Activated T-cell treated with anti-CD3 and anti-CD28 coated beads for 1 hour (primary cell): ENCODE data around the gene RAMP1.
"Not testable (repeated sequence)": the region's sequence is repeated elsewhere in the genome, so short reads cannot be mapped to it uniquely, and the experiment has no call there.

Source experiments
- DNase-seq: peaks from one replicate; pipeline ENCODE4 v3.0.0-alpha.2; 2020; ENCODE audit warnings: low read depth

The RAMP1 gene

GRCh38 chr2:237951354-237951753 is 91.9 kb downstream of the RAMP1 start:
- not testable (repeated sequence) for DNase-seq

GRCh38 chr2:237951878-237952277 is 92.5 kb downstream of the RAMP1 start:
- no peak for DNase-seq

- DNase-seq = no peak
These were observed 93.4 kb downstream of the RAMP1 start for GRCh38 chr2:237952851-237953250.

- DNase-seq = no peak
These were observed 96.4 kb downstream of the RAMP1 start for GRCh38 chr2:237955640-237956401.

- no peak for DNase-seq
These were observed 96.9 kb downstream of the RAMP1 start for GRCh38 chr2:237956402-237956736.

- no peak for DNase-seq
These were observed 102.2 kb downstream of the RAMP1 start for GRCh38 chr2:237961637-237962036.
